Mesenchymal stem cell (in vitro differentiated cells and primary cell): ENCODE data around the gene F8A3.

Source experiments
- DNase-seq: peaks from one replicate; pipeline ENCODE4 v3.0.0-alpha.2; 2013
- H2AFZ ChIP-seq: one replicate; pipeline ENCODE4 v1.6.1; 2013; ENCODE audit warnings: low read depth, mild to moderate bottlenecking, control low read depth, inconsistent platforms, low read length, moderate library complexity
- H2AK5ac ChIP-seq: 2 replicates; pipeline ENCODE4 v1.6.1; 2013; ENCODE audit warnings: low read length, moderate library complexity, mild to moderate bottlenecking, inconsistent platforms; ENCODE audit not compliant: severe bottlenecking
- H2BK120ac ChIP-seq: one replicate; pipeline ENCODE4 v1.6.1; 2013; ENCODE audit warnings: low read depth, mild to moderate bottlenecking, inconsistent platforms, low read length, moderate library complexity
- H2BK12ac ChIP-seq, 2 experiments: one replicate each; pipeline ENCODE4 v1.6.1; 2013; ENCODE audit warnings: inconsistent platforms in 2 of 2, low read length in 2 of 2, mild to moderate bottlenecking in 2 of 2, moderate library complexity in 2 of 2, control low read depth in 1 of 2
- H2BK15ac ChIP-seq: one replicate; pipeline ENCODE4 v1.6.1; 2013; ENCODE audit warnings: mild to moderate bottlenecking, low read depth, inconsistent platforms; ENCODE audit not compliant: poor library complexity, severe bottlenecking
- H2BK5ac ChIP-seq: 2 replicates; pipeline ENCODE4 v1.6.1; 2013; ENCODE audit warnings: low read depth, mild to moderate bottlenecking, low read length, control low read depth, inconsistent platforms; ENCODE audit not compliant: poor library complexity, severe bottlenecking
- H3K14ac ChIP-seq, 2 experiments: one replicate each; pipeline ENCODE4 v1.6.1; 2013; ENCODE audit warnings: inconsistent platforms in 2 of 2, low read length in 2 of 2, control low read depth in 1 of 2, mild to moderate bottlenecking in 1 of 2, moderate library complexity in 1 of 2
- H3K18ac ChIP-seq, 2 experiments: one replicate each; pipeline ENCODE4 v1.6.1; 2013; ENCODE audit warnings: inconsistent platforms in 2 of 2, low read length in 2 of 2, control low read depth in 1 of 2, low read depth in 1 of 2, mild to moderate bottlenecking in 1 of 2
- H3K23ac ChIP-seq, 2 experiments: one replicate each; pipeline ENCODE4 v1.6.1; 2013; ENCODE audit warnings: inconsistent platforms in 2 of 2, low read length in 2 of 2, mild to moderate bottlenecking in 2 of 2, moderate library complexity in 2 of 2, control low read depth in 1 of 2
- H3K27ac ChIP-seq: 2 replicates; pipeline ENCODE4 v1.5.1; 2013; ENCODE audit warnings: mild to moderate bottlenecking, moderate library complexity, low read length, control low read depth, inconsistent platforms; ENCODE audit not compliant: poor library complexity, severe bottlenecking
- H3K27me3 ChIP-seq, 2 experiments: 2 replicates each; pipeline versions ENCODE4 v1.6.1 to v1.7.0; 2013; ENCODE audit warnings: low read length in 2 of 2, mild to moderate bottlenecking in 2 of 2, moderate library complexity in 2 of 2, control low read depth in 1 of 2, inconsistent platforms in 1 of 2; ENCODE audit not compliant: control insufficient read depth in 1 of 2, insufficient read depth in 1 of 2
- H3K36me3 ChIP-seq, 2 experiments: 2 replicates each; pipeline versions ENCODE4 v1.6.1 to v1.7.0; 2013; ENCODE audit warnings: low read length in 2 of 2, control low read depth in 1 of 2, inconsistent platforms in 1 of 2, low read depth in 1 of 2, mild to moderate bottlenecking in 1 of 2; ENCODE audit not compliant: insufficient read depth in 2 of 2, control insufficient read depth in 1 of 2
- H3K4ac ChIP-seq, 2 experiments: one replicate each; pipeline ENCODE4 v1.6.1; 2013; ENCODE audit warnings: inconsistent platforms in 2 of 2, low read length in 2 of 2, mild to moderate bottlenecking in 2 of 2, moderate library complexity in 2 of 2, control low read depth in 1 of 2, low read depth in 1 of 2
- H3K4me1 ChIP-seq: 2 replicates; pipeline ENCODE4 v1.6.1; 2013; ENCODE audit warnings: low read depth, low read length, control low read depth; ENCODE audit not compliant: control insufficient read depth, insufficient read depth
- H3K4me2 ChIP-seq: 2 replicates; pipeline ENCODE4 v1.6.1; 2013; ENCODE audit warnings: low read length, mild to moderate bottlenecking, inconsistent platforms; ENCODE audit not compliant: poor library complexity, severe bottlenecking
- H3K4me3 ChIP-seq, 2 experiments: 2 replicates each; pipeline versions ENCODE4 v1.5.1 to v1.7.0; 2013; ENCODE audit warnings: low read length in 2 of 2, mild to moderate bottlenecking in 2 of 2, control low read depth in 1 of 2, low read depth in 1 of 2; ENCODE audit not compliant: insufficient read depth in 1 of 2
- H3K79me1 ChIP-seq: replicated peaks from 2 replicates; pipeline ENCODE4 v1.6.1; 2013; ENCODE audit warnings: mild to moderate bottlenecking, control low read depth, low read length, inconsistent platforms; ENCODE audit not compliant: poor library complexity, severe bottlenecking
- H3K9ac ChIP-seq: 2 replicates; pipeline ENCODE4 v1.7.0; 2013; ENCODE audit warnings: mild to moderate bottlenecking, low read length, moderate library complexity
- H3K9me3 ChIP-seq: 2 replicates; pipeline ENCODE4 v1.7.0; 2013; ENCODE audit warnings: mild to moderate bottlenecking, low read length; ENCODE audit not compliant: control insufficient read depth
- H4K8ac ChIP-seq: one replicate; pipeline ENCODE4 v1.6.1; 2013; ENCODE audit warnings: inconsistent platforms, mild to moderate bottlenecking, low read length, moderate library complexity
- H4K91ac ChIP-seq: one replicate; pipeline ENCODE4 v1.6.1; 2013; ENCODE audit warnings: mild to moderate bottlenecking, low read length, inconsistent platforms
- WGBS: methylation state at CpG from one replicate; pipeline ENCODE4 v1.1.7; 2013; ENCODE audit warnings: mixed read lengths; 5-methylcytosine and 5-hydroxymethylcytosine counted together

Gene F8A3

DNA sequence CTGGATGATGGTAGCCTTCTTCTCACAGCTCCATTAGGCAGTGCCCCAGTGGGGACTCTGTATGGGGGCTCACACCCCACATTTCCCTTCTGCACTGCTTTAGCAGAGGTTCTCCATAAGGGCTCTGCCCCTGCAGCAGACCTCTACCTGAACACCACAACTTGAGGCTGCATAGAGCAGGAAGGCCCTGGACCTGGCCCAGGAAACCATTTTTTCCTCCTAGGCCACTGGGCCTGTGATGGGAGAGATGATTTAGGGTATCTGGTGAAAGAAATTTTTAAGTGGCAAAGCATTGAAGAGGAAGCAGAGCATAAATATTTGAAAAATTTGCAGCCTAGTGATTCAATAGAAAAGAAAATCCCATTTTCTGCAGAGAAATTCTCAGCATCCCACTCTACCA, 17.3 kb downstream of the F8A3 start:
- H3K9me3 ChIP-seq, result peaks cover 35% of the 10 kb centered on the region
- H3K4me1 ChIP-seq, result no peaks in the 10 kb centered on the region
- H2BK15ac ChIP-seq, result no peak overlapping the region
- H3K27ac ChIP-seq, result no peak overlapping the region
- peaks cover 8% of the 10 kb centered on the region for H3K79me1 ChIP-seq
- H2BK5ac ChIP-seq, result no peak overlapping the region
- H2BK12ac ChIP-seq, result no peak overlapping the region
- H3K23ac ChIP-seq, result no peak overlapping the region
- no peak overlapping the region for H3K4ac ChIP-seq
- H2AK5ac ChIP-seq, result no peak overlapping the region
- H2AFZ ChIP-seq, result no peak overlapping the region
- H3K4me3 ChIP-seq, result no peak overlapping the region
- no peak overlapping the region for H4K91ac ChIP-seq
- no peaks in the 10 kb centered on the region for H3K27me3 ChIP-seq
- no peak overlapping the region for H4K8ac ChIP-seq
- H3K4me2 ChIP-seq, result no peak overlapping the region
- H3K9ac ChIP-seq, result no peak overlapping the region
- DNase-seq, result no peak
- no peak overlapping the region for H3K18ac ChIP-seq
- H2BK120ac ChIP-seq, result no peak overlapping the region
- H3K36me3 ChIP-seq, result no peaks in the 10 kb centered on the region
- H3K14ac ChIP-seq, result no peak overlapping the region

DNA sequence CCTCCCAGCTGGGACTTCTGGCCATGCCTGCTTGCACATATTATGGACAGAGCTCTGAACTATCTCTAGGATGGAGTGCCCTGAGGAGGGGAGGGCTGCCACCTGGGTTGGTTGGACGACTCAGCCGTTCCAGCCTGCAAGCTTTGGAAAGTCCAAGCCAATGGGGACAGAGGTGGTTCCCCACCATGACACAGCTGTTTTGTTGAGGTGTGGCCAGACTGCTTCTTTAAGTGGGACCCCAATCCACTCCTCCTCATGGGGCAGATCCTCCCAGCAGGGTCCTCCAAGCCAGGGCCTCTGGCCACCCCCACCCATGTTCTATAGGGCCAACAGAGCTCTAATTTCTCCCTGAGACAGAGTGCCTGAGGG, 22.7 kb downstream of the F8A3 start:
- Histone ChIP-seq H2BK5ac (no peak overlapping the region), H2BK15ac (no peak overlapping the region), H3K23ac (no peak overlapping the region), H3K27me3 (no peaks in the 10 kb centered on the region), H3K4ac (no peak overlapping the region), H3K14ac (no peak overlapping the region), H2BK120ac (no peak overlapping the region), H3K18ac (no peak overlapping the region), H3K79me1 (peaks cover 1% of the 10 kb centered on the region), H3K36me3 (no peaks in the 10 kb centered on the region), H3K4me2 (no peak overlapping the region), H3K9ac (no peak overlapping the region), H4K91ac (no peak overlapping the region), H4K8ac (no peak overlapping the region), H2AK5ac (no peak overlapping the region), H2AFZ (no peak overlapping the region), H2BK12ac (no peak overlapping the region), H3K9me3 (peaks cover 5% of the 10 kb centered on the region), H3K27ac (no peak overlapping the region), H3K4me1 (no peaks in the 10 kb centered on the region), H3K4me3 (no peak overlapping the region)
- WGBS, result no CpG with 5 or more reads among the region's 2 CpGs
- DNase-seq, result no peak

DNA sequence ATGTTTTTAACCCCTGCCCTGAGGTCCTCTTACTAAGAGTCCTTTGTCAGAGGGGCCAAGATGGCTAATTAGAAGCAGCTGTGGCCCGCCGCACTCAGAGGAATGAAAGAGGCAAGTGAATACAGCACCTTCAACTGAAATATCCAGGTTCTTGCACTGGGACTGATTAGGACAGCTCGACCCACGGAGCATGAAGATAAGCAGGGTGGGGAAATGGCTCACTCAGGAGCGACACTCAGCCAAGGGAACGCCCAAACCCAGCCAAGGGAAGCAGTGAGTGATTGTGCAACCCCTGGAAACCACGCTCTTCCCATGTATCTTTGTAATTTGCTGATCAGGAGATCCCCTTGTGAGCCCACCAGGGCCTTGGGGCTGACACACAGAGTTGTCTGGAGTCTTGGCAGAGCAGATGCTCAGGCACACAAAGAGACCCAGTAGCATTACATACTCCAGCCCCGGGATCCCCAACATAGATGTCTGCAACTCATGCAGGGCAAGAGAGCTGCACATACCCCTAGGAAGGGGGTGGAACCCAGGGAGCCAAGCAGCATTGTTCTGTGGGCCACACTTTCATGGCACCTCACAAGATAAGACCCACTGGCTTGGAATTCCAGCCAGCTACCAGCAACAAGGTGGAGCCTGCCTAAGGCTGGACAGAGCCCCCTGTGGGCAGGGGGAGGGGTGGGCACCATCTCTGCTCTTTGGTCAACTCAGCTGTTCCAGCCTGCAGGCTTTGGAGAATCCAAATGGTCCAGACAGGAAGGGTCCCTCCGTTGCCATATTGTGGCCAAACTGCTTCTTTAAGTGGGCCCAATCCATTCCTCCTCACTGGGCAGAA, 23.3 kb downstream of the F8A3 start:
- H3K79me1 ChIP-seq, result peaks cover 1% of the 10 kb centered on the region
- no peak overlapping the region for H3K4me2 ChIP-seq
- H3K27me3 ChIP-seq, result no peaks in the 10 kb centered on the region
- peaks cover 3% of the 10 kb centered on the region for H3K9me3 ChIP-seq
- H3K27ac ChIP-seq, result no peak overlapping the region
- no peak overlapping the region for H3K9ac ChIP-seq
- no peak overlapping the region for H2AK5ac ChIP-seq
- no peak overlapping the region for H2BK12ac ChIP-seq
- H3K4me3 ChIP-seq, result no peak overlapping the region
- whole genome bisulfite sequencing, result 87% methylated on average over 8 of the region's 9 CpGs
- no peak overlapping the region for H2BK5ac ChIP-seq
- no peak overlapping the region for H2BK15ac ChIP-seq
- no peaks in the 10 kb centered on the region for H3K36me3 ChIP-seq
- no peak overlapping the region for H3K23ac ChIP-seq
- H3K18ac ChIP-seq, result no peak overlapping the region
- no peak overlapping the region for H2AFZ ChIP-seq
- no peak overlapping the region for H3K4ac ChIP-seq
- no peak for DNase-seq
- no peak overlapping the region for H4K8ac ChIP-seq
- H4K91ac ChIP-seq, result no peak overlapping the region
- H3K4me1 ChIP-seq, result no peaks in the 10 kb centered on the region
- H2BK120ac ChIP-seq, result no peak overlapping the region
- no peak overlapping the region for H3K14ac ChIP-seq

DNA sequence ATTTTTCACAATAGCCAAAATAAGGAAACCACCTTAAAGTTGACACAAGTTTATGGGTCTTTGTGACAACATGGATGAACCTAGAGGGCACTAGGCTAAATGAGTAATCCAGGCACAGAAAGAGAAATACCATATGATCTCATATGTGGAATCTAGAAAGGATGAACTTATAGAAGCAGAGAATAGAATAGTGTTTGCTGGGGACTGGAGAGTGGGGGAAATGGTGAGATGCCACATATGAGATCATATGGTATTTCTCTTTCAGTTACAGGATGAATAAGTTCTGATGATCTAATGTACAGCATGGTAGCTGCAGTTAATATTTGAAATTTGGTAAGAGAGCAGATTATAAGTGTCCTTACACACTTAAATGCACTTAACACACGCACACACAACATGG, 40.7 kb downstream of the F8A3 start:
- Histone ChIP-seq H3K14ac (no peak overlapping the region), H3K4me1 (no peaks in the 10 kb centered on the region), H3K4ac (no peak overlapping the region), H4K8ac (no peak overlapping the region), H3K23ac (no peak overlapping the region), H2AK5ac (no peak overlapping the region), H3K27ac (no peak overlapping the region), H2BK12ac (no peak overlapping the region), H3K9ac (no peak overlapping the region), H3K4me3 (no peak overlapping the region), H2BK5ac (no peak overlapping the region), H2BK15ac (no peak overlapping the region), H2BK120ac (no peak overlapping the region), H3K9me3 (peaks cover 6% of the 10 kb centered on the region), H4K91ac (no peak overlapping the region), H2AFZ (no peak overlapping the region), H3K4me2 (no peak overlapping the region), H3K18ac (no peak overlapping the region), H3K79me1 (no peaks in the 10 kb centered on the region), H3K27me3 (no peaks in the 10 kb centered on the region), H3K36me3 (no peaks in the 10 kb centered on the region)
- WGBS, result no CpG with 5 or more reads among the region's 1 CpG
- DNase-seq, result no peak
